Mammary epithelial cell (primary cell): ENCODE measurements around the gene HYDIN.

Source experiments
- CTCF ChIP-seq, 2 donors: IDR thresholded peaks in 1 of 2; conservative IDR thresholded peaks in 1 of 2; 2 replicates each; pipeline ENCODE4 v1.5.1; 2011 to 2012; ENCODE audit warnings: inconsistent platforms in 2 of 2, low read length in 2 of 2, mild to moderate bottlenecking in 2 of 2, control low read depth in 1 of 2, low read depth in 1 of 2; ENCODE audit not compliant: insufficient read depth in 1 of 2; ENCODE audit errors: extremely low read depth in 1 of 2
- EZH2 ChIP-seq: IDR thresholded peaks from 2 replicates; pipeline ENCODE4 v1.6.1; 2012; ENCODE audit warnings: low read length, inconsistent platforms, borderline replicate concordance

DNA sequence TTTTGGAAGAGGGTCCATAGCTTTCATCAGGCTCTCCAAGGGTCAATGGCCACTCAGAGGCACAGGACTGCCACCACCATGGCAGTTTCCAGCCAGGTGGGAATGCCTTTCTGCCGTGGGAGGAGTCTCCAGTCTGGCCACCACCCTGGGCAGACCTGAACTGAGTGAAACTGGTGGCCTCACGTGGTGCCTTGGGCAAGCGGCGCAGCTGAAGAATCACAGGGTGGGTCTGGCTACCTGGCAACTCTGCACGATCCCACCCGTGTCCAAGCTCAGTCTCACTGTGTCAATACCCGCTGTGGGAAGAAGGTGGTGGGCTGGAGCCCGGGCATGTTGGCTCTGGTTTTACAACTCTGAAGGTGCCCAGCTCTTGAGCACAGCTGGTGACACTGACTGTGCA lies 461.4 kb downstream of the HYDIN start:
- no peak for TF ChIP-seq CTCF (conservative IDR thresholded peaks at IDR 0.05 in 1 of 2, IDR thresholded peaks at IDR 0.05 in 1 of 2; ENCODE audit: extremely low read depth in 1 of 2, insufficient read depth in 1 of 2, low read depth in 1 of 2, low read length in 2 of 2)
- TF ChIP-seq EZH2: no peak
